ENCODE results near the gene USP10.

The USP10 gene

GRCh38 chr16:84778720-84779119 is 78.9 kb downstream of the USP10 start:
- DNase-seq, result no peak

GRCh38 chr16:84780063-84780462 is 80.3 kb downstream of the USP10 start:
- DNase-seq, result no peak

- no peak for DNase-seq
Observed at GRCh38 chr16:84780544-84781376, 81.0 kb downstream of the USP10 start.

- DNase-seq, result no peak
Observed at GRCh38 chr16:84782846-84783245, 83.0 kb downstream of the USP10 start.

- no peak for DNase-seq
Observed at GRCh38 chr16:84785843-84786581, 86.2 kb downstream of the USP10 start.

- DNase-seq, result no peak
Observed at GRCh38 chr16:84786605-84787262, 86.9 kb downstream of the USP10 start.

GRCh38 chr16:84787263-84787622 is 87.4 kb downstream of the USP10 start:
- no peak for DNase-seq

GRCh38 chr16:84788920-84789391 is 89.2 kb downstream of the USP10 start:
- DNase-seq, result no peak

- DNase-seq, result no peak
Observed at GRCh38 chr16:84789431-84789830, 89.6 kb downstream of the USP10 start.

GRCh38 chr16:84790301-84790700 is 90.5 kb downstream of the USP10 start:
- DNase-seq, result no peak

- DNase-seq, result no peak
Observed at GRCh38 chr16:84791088-84791487, 91.3 kb downstream of the USP10 start.

- no peak for DNase-seq
Observed at GRCh38 chr16:84791501-84791900, 91.7 kb downstream of the USP10 start.

- no peak for DNase-seq
Observed at GRCh38 chr16:84794186-84794585, 94.4 kb downstream of the USP10 start.

GRCh38 chr16:84794626-84795025 is 94.8 kb downstream of the USP10 start:
- no peak for DNase-seq

- DNase-seq, result no peak
Observed at GRCh38 chr16:84795329-84796053, 95.7 kb downstream of the USP10 start.

- no peak for DNase-seq
Observed at GRCh38 chr16:84800158-84800978, 100.6 kb downstream of the USP10 start.

- DNase-seq, result no peak
Observed at GRCh38 chr16:84803146-84803545, 103.3 kb downstream of the USP10 start.

- no peak for DNase-seq
Observed at GRCh38 chr16:84804326-84804725, 104.5 kb downstream of the USP10 start.

GRCh38 chr16:84806256-84806889 is 106.6 kb downstream of the USP10 start:
- DNase-seq, result peak; percentile 10 to 78

GRCh38 chr16:84806890-84807258 is 107.1 kb downstream of the USP10 start:
- DNase-seq, result no peak

- no peak for DNase-seq
Observed at GRCh38 chr16:84807776-84808175, 108.0 kb downstream of the USP10 start.

GRCh38 chr16:84808826-84809225 is 109.0 kb downstream of the USP10 start:
- DNase-seq, result no peak

Measured in CD4-positive, alpha-beta T cell treated with Interleukin-4 for 1 hour (primary cell).